Small intestine (tissue), 7 donors: Measurements from ENCODE around the gene DEUP1. TPM values are rescaled to one million over a fixed set of nuclear protein-coding genes. Genes with fewer than 3 reads are reported as not detected.

ENCODE experiments used
- DNase-seq, 2 donors: peaks; one replicate each; pipeline versions ENCODE4 v3.0.0 to v3.0.0-alpha.2; 2013
- FAIRE-seq: peaks from 2 replicates; lab custom pipeline; 2012; peaks lifted over from hg19 to GRCh38; lab: Jason Lieb, UNC
- H3K27ac ChIP-seq, 3 donors: one replicate each; pipeline ENCODE4 v1.5.1; 2013; ENCODE audit warnings: low read length in 2 of 3, mild to moderate bottlenecking in 2 of 3, control low read depth in 1 of 3, inconsistent platforms in 1 of 3, low read depth in 1 of 3, moderate library complexity in 1 of 3
- H3K27me3 ChIP-seq, 3 donors: one replicate each; pipeline ENCODE4 v1.6.1; 2013; ENCODE audit warnings: low read length in 3 of 3, inconsistent platforms in 1 of 3; ENCODE audit not compliant: control insufficient read depth in 3 of 3, insufficient read depth in 3 of 3
- H3K36me3 ChIP-seq, 3 donors: one replicate each; pipeline ENCODE4 v1.6.1; 2013; ENCODE audit warnings: low read length in 3 of 3, inconsistent platforms in 1 of 3, low read depth in 1 of 3, mild to moderate bottlenecking in 1 of 3, moderate library complexity in 1 of 3; ENCODE audit not compliant: control insufficient read depth in 3 of 3, insufficient read depth in 2 of 3
- H3K4me1 ChIP-seq, 3 donors: one replicate each; pipeline ENCODE4 v1.6.1; 2013; ENCODE audit warnings: low read length in 2 of 3, inconsistent platforms in 1 of 3, low read depth in 1 of 3, mild to moderate bottlenecking in 1 of 3, moderate library complexity in 1 of 3; ENCODE audit not compliant: control insufficient read depth in 3 of 3, insufficient read depth in 2 of 3
- H3K4me3 ChIP-seq, 3 donors: one replicate each; pipeline ENCODE4 v1.5.1; 2013; ENCODE audit warnings: low read length in 3 of 3, control low read depth in 1 of 3, inconsistent platforms in 1 of 3, low read depth in 1 of 3, mild to moderate bottlenecking in 1 of 3, moderate library complexity in 1 of 3
- H3K9me3 ChIP-seq, 2 donors: one replicate each; pipeline ENCODE4 v1.6.1; 2013; ENCODE audit warnings: low read depth in 1 of 2, low read length in 1 of 2; ENCODE audit not compliant: control insufficient read depth in 2 of 2, insufficient read depth in 1 of 2
- WGBS, 3 donors: extraction: QIAGEN DNeasy Blood & Tissue Kit; methylation state at CpG; one replicate each; pipeline ENCODE4 v1.1.7; 2013; 5-methylcytosine and 5-hydroxymethylcytosine counted together
- polyA plus RNA-seq, 4 donors: library from polyadenylated mRNA; stranded (reverse) in 3 of 4; unstranded in 1 of 4; fragments of 200-250 nt in 3 of 4; fragments of 120-200 nt in 1 of 4; gene quantifications; one replicate each; pipeline versions ENCODE4 v1.2.1 to v1.2.3, GENCODE V29; 2013
- donor health status: healthy with polysubstance abuse.
- donor health status: control.
- donor health status: control.
- donor health status: Bipolar disorder and iron deficiency.
- donor health status: healthy.

Gene DEUP1
- polyA plus RNA-seq, 4 donors, result 0.03 to 0.68 TPM; not detected in 2

DNA sequence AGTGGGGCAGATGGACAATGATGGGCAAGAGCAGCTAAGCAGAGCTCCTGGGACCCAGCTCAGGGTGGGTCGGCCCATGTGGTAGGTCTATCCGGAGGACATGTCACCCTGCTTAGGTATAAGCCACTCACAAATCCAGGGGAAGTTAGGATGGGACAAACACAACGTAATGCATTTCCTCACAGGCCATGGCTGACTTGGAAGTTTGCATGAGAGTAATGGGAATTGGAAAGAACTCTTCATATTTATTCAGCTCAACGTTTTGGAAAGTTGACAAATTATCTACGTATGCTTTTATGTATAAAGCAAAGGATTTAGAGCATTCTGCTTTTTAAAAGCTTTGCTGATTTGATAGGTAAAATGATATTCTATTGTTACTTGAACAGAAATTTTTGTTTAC lies 137.7 kb downstream of the DEUP1 start:
- DNase-seq (no peak), FAIRE-seq (no peak)
- H3K4me3 ChIP-seq, result no peak overlapping the region
- no peaks in the 10 kb centered on the region for H3K27me3 ChIP-seq
- H3K4me1 ChIP-seq, result no peaks in the 10 kb centered on the region
- no peaks in the 10 kb centered on the region for H3K36me3 ChIP-seq
- H3K9me3 ChIP-seq, result no peaks in the 10 kb centered on the region
- H3K27ac ChIP-seq, result no peak overlapping the region
- WGBS, 3 donors, result 63 to 73% (median 69%) methylated on average over 5 of the region's 5 CpGs

GRCh38 chr11:93474123-93474522 lies 143.6 kb downstream of the DEUP1 start:
- DNase-seq (no peak), FAIRE-seq (no peak)
- Histone ChIP-seq H3K4me3 (no peak overlapping the region), H3K36me3 (peaks cover 3 to 18% (median 8%) of the 10 kb centered on the region in 3 donors), H3K27me3 (no peaks in the 10 kb centered on the region), H3K9me3 (peaks cover 0 to 6% of the 10 kb centered on the region in 2 donors), H3K4me1 (no peaks in the 10 kb centered on the region), H3K27ac (no peak overlapping the region)
- 88 to 100% (median 93%) methylated on average over 1 of the region's 1 CpG for WGBS, 3 donors

DNA sequence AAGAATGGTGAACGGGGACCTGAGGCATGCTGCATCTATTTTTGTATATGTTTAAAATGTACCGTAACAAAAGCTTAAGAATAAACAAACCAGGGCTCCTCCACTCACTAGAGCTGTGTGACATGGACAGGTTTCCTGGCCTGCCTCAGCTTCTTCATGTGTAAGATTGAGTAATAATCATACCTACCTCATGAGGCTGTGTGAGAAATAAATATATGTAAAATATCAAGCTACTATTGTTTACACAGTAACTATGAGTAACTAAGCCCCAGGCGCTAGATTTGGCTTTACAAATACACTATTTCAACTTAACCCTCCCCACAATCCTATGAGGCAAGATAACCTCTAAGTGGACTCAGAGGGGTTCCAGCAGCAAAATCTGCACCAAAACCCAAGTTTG lies 146.3 kb downstream of the DEUP1 start:
- FAIRE-seq (no peak), DNase-seq (no peak)
- no peaks in the 10 kb centered on the region for H3K4me1 ChIP-seq
- whole genome bisulfite sequencing, 3 donors, result 83 to 87% (median 86%) methylated on average over 3 of the region's 3 CpGs
- no peaks in the 10 kb centered on the region for H3K27me3 ChIP-seq
- H3K27ac ChIP-seq, result no peak overlapping the region
- H3K36me3 ChIP-seq, result peaks cover 3 to 31% (median 8%) of the 10 kb centered on the region in 3 donors
- H3K9me3 ChIP-seq, result peaks cover 0 to 6% of the 10 kb centered on the region in 2 donors
- H3K4me3 ChIP-seq, result no peak overlapping the region

GRCh38 chr11:93477684-93478234 lies 147.2 kb downstream of the DEUP1 start:
- DNase-seq (no peak), FAIRE-seq (no peak)
- 79 to 90% (median 89%) methylated on average over 11 of the region's 11 CpGs for WGBS, 3 donors
- no peaks in the 10 kb centered on the region for H3K27me3 ChIP-seq
- no peak overlapping the region for H3K27ac ChIP-seq
- H3K36me3 ChIP-seq, result peaks cover 3 to 40% (median 8%) of the 10 kb centered on the region in 3 donors
- H3K9me3 ChIP-seq, result peaks cover 0 to 6% of the 10 kb centered on the region in 2 donors
- H3K4me1 ChIP-seq, result no peaks in the 10 kb centered on the region
- no peak overlapping the region for H3K4me3 ChIP-seq

DNA sequence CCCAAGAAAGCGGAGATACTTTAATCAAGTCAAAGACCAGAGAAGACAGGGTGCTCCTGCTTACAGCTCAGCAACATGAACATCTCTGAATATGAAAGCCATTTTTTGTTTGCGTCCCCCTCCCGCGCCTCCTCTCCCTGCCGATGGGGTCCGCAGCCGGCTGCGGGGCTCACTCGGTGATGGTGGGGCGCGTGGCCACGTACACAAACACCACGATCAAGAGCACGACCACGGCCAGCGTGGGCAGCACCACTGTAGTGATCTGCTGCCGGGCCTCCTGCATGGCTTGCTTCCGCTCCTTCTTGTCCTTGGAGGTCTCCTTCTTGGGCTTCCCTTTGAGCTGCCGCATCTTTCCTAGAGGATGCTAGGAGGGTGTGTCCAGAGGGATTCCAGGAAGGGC lies 148.3 kb downstream of the DEUP1 start:
- WGBS, 3 donors, result 95 to 97% (median 96%) methylated on average over 19 of the region's 19 CpGs
- H3K9me3 ChIP-seq, result peaks cover 0 to 6% of the 10 kb centered on the region in 2 donors
- peaks cover 3 to 45% (median 8%) of the 10 kb centered on the region in 3 donors for H3K36me3 ChIP-seq
- no peak overlapping the region for H3K4me3 ChIP-seq
- no peak overlapping the region for H3K27ac ChIP-seq
- no peaks in the 10 kb centered on the region for H3K27me3 ChIP-seq
- no peaks in the 10 kb centered on the region for H3K4me1 ChIP-seq
- no peak for FAIRE-seq
- no peak for DNase-seq

GRCh38 chr11:93480256-93480655 lies 149.7 kb downstream of the DEUP1 start:
- 95 to 96% (median 95%) methylated on average over 6 of the region's 6 CpGs for WGBS, 3 donors
- H3K4me1 ChIP-seq, result peaks cover 0 to 2% (median 0%) of the 10 kb centered on the region in 3 donors
- DNase-seq (no peak), FAIRE-seq (no peak)
- peaks cover 3 to 51% (median 8%) of the 10 kb centered on the region in 3 donors for H3K36me3 ChIP-seq
- peaks cover 0 to under 1% of the 10 kb centered on the region in 2 donors for H3K9me3 ChIP-seq
- H3K27ac ChIP-seq, result no peak overlapping the region
- H3K4me3 ChIP-seq, result no peak overlapping the region
- no peaks in the 10 kb centered on the region for H3K27me3 ChIP-seq

DNA sequence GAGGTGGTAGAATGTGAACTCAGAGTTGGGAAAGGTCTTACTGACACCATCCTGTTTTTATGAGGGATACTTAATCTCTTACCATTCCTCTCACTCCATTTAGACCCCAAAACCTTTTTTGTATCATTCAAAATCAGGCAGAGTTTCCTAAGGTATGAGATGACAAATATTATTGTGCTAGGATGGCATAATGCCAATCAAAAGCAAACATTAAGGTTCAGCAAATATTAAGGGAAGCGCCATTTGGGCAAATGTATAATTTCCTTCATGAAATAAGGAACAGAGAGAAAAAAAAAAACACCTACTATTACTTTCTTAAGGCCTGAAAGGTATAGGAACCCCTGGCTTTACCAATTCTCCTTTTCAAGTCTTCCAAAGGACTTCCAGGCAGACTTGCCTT lies 150.2 kb downstream of the DEUP1 start:
- no peaks in the 10 kb centered on the region for H3K9me3 ChIP-seq
- H3K4me1 ChIP-seq, result peaks cover 0 to 4% (median 0%) of the 10 kb centered on the region in 3 donors
- DNase-seq (no peak), FAIRE-seq (no peak)
- H3K36me3 ChIP-seq, result peaks cover 3 to 53% (median 8%) of the 10 kb centered on the region in 3 donors
- no peaks in the 10 kb centered on the region for H3K27me3 ChIP-seq
- 40 to 75% (median 63%) methylated on average over 1 of the region's 1 CpG for WGBS, 3 donors
- H3K4me3 ChIP-seq, result no peak overlapping the region
- no peak overlapping the region for H3K27ac ChIP-seq

GRCh38 chr11:93481279-93481678 lies 150.7 kb downstream of the DEUP1 start:
- Histone ChIP-seq H3K4me1 (peaks cover 0 to 4% (median 0%) of the 10 kb centered on the region in 3 donors), H3K36me3 (peaks cover 3 to 49% (median 8%) of the 10 kb centered on the region in 3 donors), H3K4me3 (no peak overlapping the region), H3K9me3 (no peaks in the 10 kb centered on the region), H3K27me3 (no peaks in the 10 kb centered on the region), H3K27ac (peak overlapping the region in 1 of 3 donors; percentile 50)
- WGBS, 3 donors, result 53 to 86% (median 71%) methylated on average over 16 of the region's 16 CpGs
- no peak for FAIRE-seq
- DNase-seq, result peak in 1 of 2 donors; percentile 88
